Muscle layer of duodenum (tissue), 2 donors: Measurements from ENCODE around the gene SH3GL1.

Experiments used
- H3K27ac ChIP-seq: one replicate; pipeline ENCODE4 v1.7.0; 2013; ENCODE audit warnings: mild to moderate bottlenecking, low read length
- H3K27me3 ChIP-seq: one replicate; pipeline ENCODE4 v1.7.0; 2013; ENCODE audit warnings: low read depth, mild to moderate bottlenecking, control low read depth, low read length
- H3K36me3 ChIP-seq, 2 donors: one replicate each; pipeline ENCODE4 v1.7.0; 2013; ENCODE audit warnings: low read length in 2 of 2, control low read depth in 1 of 2, mild to moderate bottlenecking in 1 of 2; ENCODE audit not compliant: insufficient read depth in 2 of 2, control insufficient read depth in 1 of 2
- H3K4me1 ChIP-seq, 2 donors: one replicate each; pipeline ENCODE4 v1.7.0; 2013; ENCODE audit warnings: low read length in 2 of 2, mild to moderate bottlenecking in 2 of 2, control low read depth in 1 of 2, moderate library complexity in 1 of 2; ENCODE audit not compliant: insufficient read depth in 2 of 2, control insufficient read depth in 1 of 2
- H3K4me3 ChIP-seq, 2 donors: one replicate each; pipeline ENCODE4 v1.7.0; 2013; ENCODE audit warnings: low read length in 2 of 2, low read depth in 1 of 2, mild to moderate bottlenecking in 1 of 2
- H3K9me3 ChIP-seq, 2 donors: one replicate each; pipeline ENCODE4 v1.7.0; 2013; ENCODE audit warnings: low read length in 2 of 2, control low read depth in 1 of 2, mild to moderate bottlenecking in 1 of 2; ENCODE audit not compliant: control insufficient read depth in 1 of 2
- donor health status: healthy.

SH3GL1 gene

DNA sequence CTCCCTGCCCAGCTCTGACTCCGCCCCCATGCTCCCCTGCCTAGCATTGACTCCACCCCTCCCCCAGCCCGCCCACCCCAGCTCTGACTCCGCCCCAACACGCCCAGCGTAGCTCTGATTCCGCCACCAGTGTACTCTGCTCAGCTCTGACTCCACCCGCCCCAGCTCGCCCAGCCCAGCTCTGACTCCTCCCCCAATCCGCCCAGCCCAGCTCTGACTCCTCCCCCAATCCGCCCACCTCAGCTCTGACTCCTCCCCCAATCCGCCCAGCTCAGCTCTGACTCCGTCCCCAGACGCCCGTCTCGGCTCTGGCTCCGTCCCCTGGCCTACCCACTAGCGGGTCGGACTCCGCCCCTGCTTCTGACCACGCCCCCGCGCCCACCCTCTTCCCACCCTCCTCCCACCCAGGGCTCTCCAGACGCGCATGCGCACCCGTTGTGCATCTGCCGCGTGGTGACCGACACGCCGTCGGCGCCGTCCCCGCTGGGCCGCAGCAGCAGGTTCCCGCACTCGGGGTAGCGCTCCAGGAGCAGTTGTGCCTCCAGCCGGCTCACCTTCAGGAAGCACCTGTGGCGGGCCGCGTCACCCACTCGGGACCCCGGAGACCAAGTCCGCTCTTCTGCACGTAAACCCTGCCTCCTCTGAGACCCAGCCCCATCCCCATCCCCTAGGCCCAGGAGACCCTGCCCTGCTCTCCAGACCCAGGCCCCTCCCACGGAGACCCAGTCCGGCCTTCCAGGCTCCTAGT is 71.9 kb downstream of the SH3GL1 start:
- Histone ChIP-seq H3K27me3 (no peaks in the 10 kb centered on the region), H3K9me3 (no peaks in the 10 kb centered on the region), H3K4me1 (peaks cover 3 to 20% of the 10 kb centered on the region in 2 donors), H3K36me3 (no peaks in the 10 kb centered on the region), H3K27ac (no peak overlapping the region), H3K4me3 (peak overlapping the region; percentile 53 to 54)

- Histone ChIP-seq H3K36me3 (no peaks in the 10 kb centered on the region), H3K4me3 (peak overlapping the region; percentile 24 to 53), H3K9me3 (no peaks in the 10 kb centered on the region), H3K27ac (no peak overlapping the region), H3K27me3 (no peaks in the 10 kb centered on the region), H3K4me1 (peaks cover 3 to 20% of the 10 kb centered on the region in 2 donors)
Measured at GRCh38 chr19:4327877-4328242, 72.5 kb downstream of the SH3GL1 start.

DNA sequence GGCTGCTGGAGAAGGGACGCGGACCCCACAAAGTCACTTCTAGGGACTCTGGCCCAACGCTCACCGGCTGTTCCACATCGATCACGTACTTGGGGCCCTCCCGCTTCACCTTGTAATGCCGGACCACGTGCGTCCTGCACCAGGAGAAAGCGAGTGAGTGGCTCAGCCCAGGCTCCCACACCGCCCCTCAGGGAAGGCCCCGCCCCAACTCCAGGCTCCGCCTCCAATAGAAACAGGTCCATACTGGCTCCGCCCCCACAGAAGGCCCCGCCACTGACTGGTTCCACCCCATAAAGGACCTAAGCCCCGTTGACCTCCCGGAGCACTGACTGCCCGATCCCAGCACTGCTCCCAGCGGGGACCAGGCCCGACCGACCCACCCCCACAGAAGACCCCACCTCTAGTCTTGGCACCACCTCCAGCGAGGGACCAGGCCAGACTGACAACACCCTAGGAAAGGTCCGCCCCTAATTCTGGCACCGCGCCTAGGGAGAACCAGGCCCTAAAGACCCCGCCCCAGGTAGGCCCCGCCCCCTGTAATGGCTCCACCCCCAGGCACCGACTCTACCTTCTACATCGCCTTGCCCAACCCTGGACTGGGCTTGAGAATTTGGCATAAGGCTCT is 73.0 kb downstream of the SH3GL1 start:
- no peaks in the 10 kb centered on the region for H3K27me3 ChIP-seq
- H3K4me1 ChIP-seq, result peaks cover 3 to 20% of the 10 kb centered on the region in 2 donors
- no peaks in the 10 kb centered on the region for H3K9me3 ChIP-seq
- peak overlapping the region; percentile 24 to 53 for H3K4me3 ChIP-seq
- H3K27ac ChIP-seq, result no peak overlapping the region
- H3K36me3 ChIP-seq, result no peaks in the 10 kb centered on the region

DNA sequence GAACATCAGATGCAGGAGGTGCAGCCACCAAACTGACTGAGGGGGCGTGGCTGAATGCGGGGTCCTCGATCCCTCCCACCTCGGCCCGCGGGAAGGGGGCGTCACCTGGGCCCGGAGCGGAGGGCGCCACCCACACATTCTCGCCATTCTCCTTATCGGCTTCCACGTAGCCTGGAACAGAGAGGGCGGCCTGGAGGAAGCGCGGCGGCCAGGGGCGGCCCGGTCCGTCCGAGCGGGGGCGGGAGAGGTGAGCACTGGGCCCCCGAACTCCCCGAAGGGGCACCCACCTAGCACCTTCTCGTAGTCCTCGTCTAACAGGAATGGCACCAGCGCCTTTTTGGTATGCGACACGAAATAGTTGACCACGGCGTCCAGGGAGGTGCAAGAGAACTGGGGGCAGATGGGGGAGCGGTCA is 73.5 kb downstream of the SH3GL1 start:
- no peaks in the 10 kb centered on the region for H3K27me3 ChIP-seq
- H3K9me3 ChIP-seq, result no peaks in the 10 kb centered on the region
- H3K36me3 ChIP-seq, result no peaks in the 10 kb centered on the region
- peak overlapping the region in 1 of 2 donors; percentile 24 for H3K4me3 ChIP-seq
- no peak overlapping the region for H3K27ac ChIP-seq
- peaks cover 3 to 20% of the 10 kb centered on the region in 2 donors for H3K4me1 ChIP-seq

DNA sequence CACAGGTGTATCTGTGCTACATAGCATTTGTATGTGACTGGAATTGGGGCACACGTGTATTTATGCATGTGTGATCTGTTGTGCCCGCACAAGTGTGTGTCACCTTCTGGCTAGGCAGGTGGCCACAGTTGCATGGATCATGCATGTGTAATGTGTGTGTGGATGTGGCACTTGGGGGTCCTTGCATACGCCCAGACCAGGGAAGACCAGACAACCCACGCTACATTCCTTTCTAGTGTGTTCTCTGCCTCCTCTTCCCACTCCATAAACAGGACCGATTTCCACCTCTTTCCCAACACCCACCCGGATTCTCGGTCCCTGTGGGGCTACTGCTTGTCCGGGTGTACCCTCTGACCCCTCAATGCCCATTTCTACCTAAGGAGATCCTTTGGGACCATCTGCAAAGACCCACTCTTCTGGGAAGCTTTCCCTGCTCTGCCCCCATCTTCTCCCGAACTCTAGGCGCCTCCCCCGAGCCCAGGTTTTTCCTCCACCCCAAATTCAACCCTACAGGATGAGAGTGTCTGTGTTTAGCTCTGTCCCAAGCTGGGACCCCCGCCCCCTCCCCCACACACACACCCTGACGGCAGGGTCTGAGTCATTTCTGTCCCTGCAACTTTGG is 74.0 kb downstream of the SH3GL1 start:
- H3K4me3 ChIP-seq, result no peak overlapping the region

GRCh38 chr19:4324228-4324627 is 76.1 kb downstream of the SH3GL1 start:
- Histone ChIP-seq H3K27ac (no peak overlapping the region), H3K9me3 (no peaks in the 10 kb centered on the region), H3K4me1 (peaks cover 3 to 20% of the 10 kb centered on the region in 2 donors), H3K36me3 (no peaks in the 10 kb centered on the region), H3K27me3 (no peaks in the 10 kb centered on the region), H3K4me3 (no peak overlapping the region)

More for the DNA sequence above, 74.0 kb downstream of the SH3GL1 start:
- Histone ChIP-seq H3K9me3 (no peaks in the 10 kb centered on the region), H3K36me3 (no peaks in the 10 kb centered on the region), H3K4me1 (peaks cover 3 to 20% of the 10 kb centered on the region in 2 donors), H3K27ac (no peak overlapping the region), H3K27me3 (no peaks in the 10 kb centered on the region)

- Histone ChIP-seq H3K27me3 (no peaks in the 10 kb centered on the region), H3K4me3 (no peak overlapping the region), H3K27ac (no peak overlapping the region), H3K9me3 (no peaks in the 10 kb centered on the region), H3K36me3 (no peaks in the 10 kb centered on the region), H3K4me1 (peaks cover 3 to 18% of the 10 kb centered on the region in 2 donors)
Measured at GRCh38 chr19:4323692-4324091, 76.7 kb downstream of the SH3GL1 start.

- no peaks in the 10 kb centered on the region for H3K9me3 ChIP-seq
- peaks cover 3 to 14% of the 10 kb centered on the region in 2 donors for H3K4me1 ChIP-seq
- H3K4me3 ChIP-seq, result no peak overlapping the region
- H3K36me3 ChIP-seq, result no peaks in the 10 kb centered on the region
- no peaks in the 10 kb centered on the region for H3K27me3 ChIP-seq
- H3K27ac ChIP-seq, result no peak overlapping the region
Measured at GRCh38 chr19:4322942-4323665, 77.2 kb downstream of the SH3GL1 start.

DNA sequence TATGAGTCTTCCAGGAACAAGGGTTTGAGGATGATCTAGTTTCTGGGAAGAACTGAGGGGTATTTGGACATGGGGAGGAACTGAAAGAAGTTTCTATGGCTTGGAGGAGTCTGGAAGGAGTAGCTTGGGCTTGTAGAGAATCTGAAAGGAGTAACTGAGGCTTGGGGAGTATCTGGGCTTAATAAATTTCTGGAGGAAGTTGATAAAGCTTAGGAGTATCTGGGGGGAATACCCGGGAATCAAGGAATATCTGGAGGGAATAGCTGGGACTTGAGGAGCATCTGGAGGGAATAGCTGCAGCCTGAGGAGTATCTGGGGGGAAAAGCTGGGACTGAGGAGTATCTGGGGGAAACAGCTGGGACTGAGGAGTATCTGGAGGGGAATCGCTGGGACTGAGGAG is 79.9 kb downstream of the SH3GL1 start:
- no peaks in the 10 kb centered on the region for H3K4me1 ChIP-seq
- H3K27me3 ChIP-seq, result no peaks in the 10 kb centered on the region
- H3K36me3 ChIP-seq, result no peaks in the 10 kb centered on the region
- H3K9me3 ChIP-seq, result no peaks in the 10 kb centered on the region
- no peak overlapping the region for H3K4me3 ChIP-seq
- no peak overlapping the region for H3K27ac ChIP-seq

- H3K27ac ChIP-seq, result no peak overlapping the region
- no peaks in the 10 kb centered on the region for H3K4me1 ChIP-seq
- no peaks in the 10 kb centered on the region for H3K27me3 ChIP-seq
- no peak overlapping the region for H3K4me3 ChIP-seq
- H3K9me3 ChIP-seq, result no peaks in the 10 kb centered on the region
- no peaks in the 10 kb centered on the region for H3K36me3 ChIP-seq
Measured at GRCh38 chr19:4319067-4319718, 81.2 kb downstream of the SH3GL1 start.

GRCh38 chr19:4318460-4318859 is 81.9 kb downstream of the SH3GL1 start:
- H3K4me1 ChIP-seq, result no peaks in the 10 kb centered on the region
- H3K27ac ChIP-seq, result no peak overlapping the region
- no peak overlapping the region for H3K4me3 ChIP-seq
- no peaks in the 10 kb centered on the region for H3K9me3 ChIP-seq
- no peaks in the 10 kb centered on the region for H3K27me3 ChIP-seq
- H3K36me3 ChIP-seq, result no peaks in the 10 kb centered on the region
